GM18861 (cell line): ENCODE data around the gene TMEM95.

Experiments used
- ATAC-seq: cut with Tn5 transposase; IDR thresholded peaks from one replicate; pipeline ENCODE4 v1.9.1; 2021; ENCODE audit not compliant: unreplicated experiment

The TMEM95 gene

GRCh38 chr17:7374353-7374752 lies 19.4 kb downstream of the TMEM95 start:
- ATAC-seq: no peak

GRCh38 chr17:7379134-7379533 lies 24.2 kb downstream of the TMEM95 start:
- ATAC-seq: no peak

GRCh38 chr17:7380321-7380720 lies 25.4 kb downstream of the TMEM95 start:
- no peak for ATAC-seq

- no peak for ATAC-seq
Observed at GRCh38 chr17:7380855-7381683, 26.1 kb downstream of the TMEM95 start, which contains the start of gene TNK1. Gene TNK1, plus strand, starts transcription at chr17:7381089. Its CDS starts 1,838 bp downstream, at chr17:7382927.

GRCh38 chr17:7382901-7383300 lies 27.9 kb downstream of the TMEM95 start:
- ATAC-seq: no peak

GRCh38 chr17:7383371-7383741 lies 28.4 kb downstream of the TMEM95 start:
- no peak for ATAC-seq

- no peak for ATAC-seq
Observed at GRCh38 chr17:7383742-7384488, 29.0 kb downstream of the TMEM95 start.

GRCh38 chr17:7384489-7385081 lies 29.6 kb downstream of the TMEM95 start:
- ATAC-seq: no peak

GRCh38 chr17:7388856-7389255 lies 33.9 kb downstream of the TMEM95 start:
- no peak for ATAC-seq

GRCh38 chr17:7389924-7390910 lies 35.3 kb downstream of the TMEM95 start:
- ATAC-seq: no peak

GRCh38 chr17:7391307-7391706 lies 36.4 kb downstream of the TMEM95 start:
- no peak for ATAC-seq

GRCh38 chr17:7392696-7393612 lies 38.0 kb downstream of the TMEM95 start:
- no peak for ATAC-seq

- ATAC-seq: peak; percentile 26
Observed at GRCh38 chr17:7393613-7394451, 38.9 kb downstream of the TMEM95 start.

- ATAC-seq: peak; percentile 71
Observed at GRCh38 chr17:7394452-7395191, 39.7 kb downstream of the TMEM95 start, which contains the start of gene PLSCR3. Gene PLSCR3, minus strand, starts transcription at chr17:7394525. Its CDS starts 415 bp downstream, at chr17:7394110.

GRCh38 chr17:7396147-7396546 lies 41.2 kb downstream of the TMEM95 start:
- ATAC-seq: no peak

- no peak for ATAC-seq
Observed at GRCh38 chr17:7398612-7399011, 43.7 kb downstream of the TMEM95 start.

GRCh38 chr17:7403043-7403726 lies 48.2 kb downstream of the TMEM95 start:
- ATAC-seq: no peak

GRCh38 chr17:7403727-7403976 lies 48.7 kb downstream of the TMEM95 start:
- no peak for ATAC-seq
